Fibroblast of lung (primary cell): Measurements from ENCODE around the gene NT5DC1.

Experiments
- CTCF ChIP-seq, 2 donors: IDR thresholded peaks in 1 of 2; conservative IDR thresholded peaks in 1 of 2; 1 replicate in 1 of 2; 2 replicates in 1 of 2; pipeline ENCODE4 v1.5.1; 2011 to 2012; ENCODE audit warnings: low read length in 2 of 2, control low read depth in 1 of 2, inconsistent platforms in 1 of 2, low read depth in 1 of 2, mild to moderate bottlenecking in 1 of 2
- EZH2 ChIP-seq: IDR thresholded peaks from 2 replicates; pipeline ENCODE4 v1.5.1; 2012; ENCODE audit warnings: low read length, control low read depth, mild to moderate bottlenecking; ENCODE audit errors: missing control alignments

- TF ChIP-seq EZH2 (no peak), CTCF (conservative IDR thresholded peaks at IDR 0.05 in 1 of 2, IDR thresholded peaks at IDR 0.05 in 1 of 2; ENCODE audit: low read depth in 1 of 2, low read length in 2 of 2) (no peak)
Observed at GRCh38 chr6:116152620-116153019, 52.0 kb downstream of the NT5DC1 start.
